ENCODE results near the gene ADARB2.

The ADARB2 gene

GRCh38 chr10:1141701-1142100, 595.6 kb downstream of the ADARB2 start:
- peaks cover 23% of the 10 kb centered on the region for H3K27me3 ChIP-seq (ENCODE audit: insufficient read depth, low read length)
- H3K79me2 ChIP-seq (ENCODE audit: control insufficient read depth, insufficient read depth, low read length, unreplicated experiment): no peaks in the 10 kb centered on the region
- H3K27ac ChIP-seq (ENCODE audit: low read depth, low read length): no peak overlapping the region
- H2AFZ ChIP-seq (ENCODE audit: low read length, unreplicated experiment): no peak overlapping the region
- no peaks in the 10 kb centered on the region for H3K36me3 ChIP-seq (ENCODE audit: insufficient read depth, low read length)
- H3K4me3 ChIP-seq (ENCODE audit: low read depth, low read length): no peak overlapping the region
- no peaks in the 10 kb centered on the region for H3K4me1 ChIP-seq (ENCODE audit: control insufficient read depth, insufficient read depth, low read length, unreplicated experiment)

DNA sequence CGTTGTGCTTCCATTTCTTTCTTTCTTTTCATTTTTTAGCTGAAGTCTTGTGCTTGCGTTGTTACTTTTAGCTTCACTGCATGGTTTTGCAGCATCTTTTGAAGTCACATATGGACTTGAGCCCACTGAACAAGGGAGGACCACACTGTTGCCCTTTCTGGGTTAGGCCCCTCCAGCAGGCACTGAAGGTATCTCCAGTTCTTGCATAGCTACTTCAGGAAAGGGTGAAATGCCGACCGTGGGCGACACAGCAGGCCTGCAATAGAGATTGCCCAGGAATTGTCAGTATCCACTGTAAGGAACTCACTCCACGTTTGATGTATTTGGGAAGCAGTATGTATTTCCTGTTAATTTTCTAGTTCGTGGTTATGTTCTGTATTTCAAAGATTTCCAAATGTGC, 596.1 kb downstream of the ADARB2 start:
- Histone ChIP-seq H3K4me1 (ENCODE audit: control insufficient read depth, insufficient read depth, low read length, unreplicated experiment) (no peaks in the 10 kb centered on the region), H2AFZ (ENCODE audit: low read length, unreplicated experiment) (no peak overlapping the region), H3K4me3 (ENCODE audit: low read depth, low read length) (no peak overlapping the region), H3K79me2 (ENCODE audit: control insufficient read depth, insufficient read depth, low read length, unreplicated experiment) (no peaks in the 10 kb centered on the region), H3K36me3 (ENCODE audit: insufficient read depth, low read length) (no peaks in the 10 kb centered on the region), H3K27me3 (ENCODE audit: insufficient read depth, low read length) (peaks cover 23% of the 10 kb centered on the region), H3K27ac (ENCODE audit: low read depth, low read length) (no peak overlapping the region)

DNA sequence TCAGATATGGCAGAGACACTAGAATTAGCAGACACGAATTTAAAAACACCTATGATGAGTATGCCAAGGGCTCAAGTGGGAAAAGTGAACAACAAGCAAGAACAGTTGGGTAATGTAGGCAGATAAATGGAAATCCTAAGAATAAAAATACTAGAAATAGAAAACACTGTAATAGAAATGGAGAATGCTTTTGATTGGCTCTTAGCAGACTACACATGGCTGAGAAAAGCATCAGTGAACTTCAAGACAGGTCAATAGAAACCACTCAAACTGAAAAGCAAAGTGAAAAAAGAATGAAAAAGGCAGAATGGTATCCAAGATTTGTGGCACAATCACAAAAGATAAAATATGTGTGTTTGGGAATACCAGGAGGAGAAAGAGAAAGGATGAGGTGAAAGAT, 598.8 kb downstream of the ADARB2 start:
- Histone ChIP-seq H3K4me1 (ENCODE audit: control insufficient read depth, insufficient read depth, low read length, unreplicated experiment) (no peaks in the 10 kb centered on the region), H3K79me2 (ENCODE audit: control insufficient read depth, insufficient read depth, low read length, unreplicated experiment) (no peaks in the 10 kb centered on the region), H3K4me3 (ENCODE audit: low read depth, low read length) (no peak overlapping the region), H3K27ac (ENCODE audit: low read depth, low read length) (no peak overlapping the region), H3K36me3 (ENCODE audit: insufficient read depth, low read length) (no peaks in the 10 kb centered on the region), H2AFZ (ENCODE audit: low read length, unreplicated experiment) (no peak overlapping the region), H3K27me3 (ENCODE audit: insufficient read depth, low read length) (peaks cover 23% of the 10 kb centered on the region)

GRCh38 chr10:1137499-1138163, 599.7 kb downstream of the ADARB2 start:
- Histone ChIP-seq H3K27me3 (ENCODE audit: insufficient read depth, low read length) (peaks cover 23% of the 10 kb centered on the region), H2AFZ (ENCODE audit: low read length, unreplicated experiment) (no peak overlapping the region), H3K79me2 (ENCODE audit: control insufficient read depth, insufficient read depth, low read length, unreplicated experiment) (no peaks in the 10 kb centered on the region), H3K4me1 (ENCODE audit: control insufficient read depth, insufficient read depth, low read length, unreplicated experiment) (no peaks in the 10 kb centered on the region), H3K4me3 (ENCODE audit: low read depth, low read length) (no peak overlapping the region), H3K36me3 (ENCODE audit: insufficient read depth, low read length) (no peaks in the 10 kb centered on the region), H3K27ac (ENCODE audit: low read depth, low read length) (no peak overlapping the region)

DNA sequence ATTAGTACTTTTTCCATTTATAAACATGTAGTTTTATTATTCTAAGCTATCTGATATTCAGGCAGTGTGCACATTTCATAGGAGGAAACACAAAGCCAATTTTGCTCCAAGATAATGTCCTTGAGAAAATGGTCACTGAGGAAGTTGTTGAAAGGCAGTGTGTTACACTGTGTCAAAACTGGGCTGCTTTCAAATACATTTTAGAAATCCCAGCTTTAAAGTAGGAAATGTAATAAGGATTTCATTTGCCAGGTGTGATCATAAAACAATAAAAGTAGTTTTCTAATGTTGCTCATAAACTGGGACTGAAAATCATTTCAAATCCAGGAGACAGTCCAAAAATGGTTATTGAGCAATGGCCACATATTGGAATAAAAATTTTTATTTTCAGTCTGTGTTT, 601.1 kb downstream of the ADARB2 start:
- Histone ChIP-seq H2AFZ (ENCODE audit: low read length, unreplicated experiment) (no peak overlapping the region), H3K36me3 (ENCODE audit: insufficient read depth, low read length) (no peaks in the 10 kb centered on the region), H3K79me2 (ENCODE audit: control insufficient read depth, insufficient read depth, low read length, unreplicated experiment) (no peaks in the 10 kb centered on the region), H3K27me3 (ENCODE audit: insufficient read depth, low read length) (peaks cover 20% of the 10 kb centered on the region), H3K4me1 (ENCODE audit: control insufficient read depth, insufficient read depth, low read length, unreplicated experiment) (no peaks in the 10 kb centered on the region), H3K27ac (ENCODE audit: low read depth, low read length) (no peak overlapping the region), H3K4me3 (ENCODE audit: low read depth, low read length) (no peak overlapping the region)

DNA sequence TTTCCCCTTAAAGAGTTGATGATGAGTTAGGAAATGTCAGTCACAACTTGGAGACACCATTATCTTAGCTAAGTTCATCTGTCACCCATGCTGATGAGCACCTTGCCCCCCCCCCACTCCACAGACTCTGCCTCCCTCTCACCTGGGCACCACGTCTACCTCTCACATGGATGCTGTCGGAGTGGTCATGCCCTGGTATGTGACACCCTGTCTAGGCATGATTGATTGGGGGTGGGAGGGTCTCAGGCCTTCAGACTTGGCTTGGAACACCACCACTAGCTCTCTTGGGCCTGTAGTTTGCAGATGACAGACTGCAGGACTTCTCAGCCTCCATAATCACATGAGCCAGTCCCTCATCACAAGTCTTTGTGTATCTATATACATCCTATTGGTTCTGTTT, 603.2 kb downstream of the ADARB2 start:
- Histone ChIP-seq H2AFZ (ENCODE audit: low read length, unreplicated experiment) (no peak overlapping the region), H3K27me3 (ENCODE audit: insufficient read depth, low read length) (no peaks in the 10 kb centered on the region; the same call in 1 of the 2 replicates), H3K79me2 (ENCODE audit: control insufficient read depth, insufficient read depth, low read length, unreplicated experiment) (no peaks in the 10 kb centered on the region), H3K36me3 (ENCODE audit: insufficient read depth, low read length) (peaks cover 14% of the 10 kb centered on the region), H3K4me3 (ENCODE audit: low read depth, low read length) (no peak overlapping the region), H3K4me1 (ENCODE audit: control insufficient read depth, insufficient read depth, low read length, unreplicated experiment) (no peaks in the 10 kb centered on the region), H3K27ac (ENCODE audit: low read depth, low read length) (no peak overlapping the region)

DNA sequence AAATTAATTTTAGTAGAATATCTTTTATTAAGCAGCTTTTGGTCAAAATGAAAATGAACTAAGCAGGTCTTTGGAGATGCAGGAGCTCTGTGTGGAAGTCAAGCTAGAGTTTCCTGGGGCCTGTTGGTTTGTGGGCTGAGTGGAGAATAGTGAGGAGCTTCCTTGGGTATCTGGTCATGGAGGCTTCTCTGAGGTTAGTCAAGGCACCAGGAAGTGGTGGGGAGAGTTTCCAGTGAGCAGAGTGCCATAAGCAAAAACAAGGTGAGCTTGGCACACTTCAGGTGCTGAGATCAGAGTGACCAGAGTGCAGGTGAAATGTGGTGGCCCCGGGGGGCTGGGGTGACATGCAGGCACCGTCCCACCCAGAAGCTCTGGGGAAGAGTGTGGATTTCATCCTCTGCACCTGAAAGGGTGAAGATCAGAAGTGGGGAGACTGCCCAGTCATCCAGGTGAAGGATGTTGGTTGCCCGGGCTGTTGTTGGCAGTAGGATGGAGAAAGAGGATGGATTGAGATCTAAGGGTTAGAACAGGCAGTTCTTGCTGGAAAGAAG, 603.8 kb downstream of the ADARB2 start:
- no peaks in the 10 kb centered on the region for H3K4me1 ChIP-seq (ENCODE audit: control insufficient read depth, insufficient read depth, low read length, unreplicated experiment)
- no peak overlapping the region for H3K27ac ChIP-seq (ENCODE audit: low read depth, low read length)
- peaks cover 19% of the 10 kb centered on the region for H3K36me3 ChIP-seq (ENCODE audit: insufficient read depth, low read length)
- H3K4me3 ChIP-seq (ENCODE audit: low read depth, low read length): no peak overlapping the region
- no peaks in the 10 kb centered on the region for H3K79me2 ChIP-seq (ENCODE audit: control insufficient read depth, insufficient read depth, low read length, unreplicated experiment)
- H2AFZ ChIP-seq (ENCODE audit: low read length, unreplicated experiment): no peak overlapping the region
- no peaks in the 10 kb centered on the region; the same call in 1 of the 2 replicates for H3K27me3 ChIP-seq (ENCODE audit: insufficient read depth, low read length)

DNA sequence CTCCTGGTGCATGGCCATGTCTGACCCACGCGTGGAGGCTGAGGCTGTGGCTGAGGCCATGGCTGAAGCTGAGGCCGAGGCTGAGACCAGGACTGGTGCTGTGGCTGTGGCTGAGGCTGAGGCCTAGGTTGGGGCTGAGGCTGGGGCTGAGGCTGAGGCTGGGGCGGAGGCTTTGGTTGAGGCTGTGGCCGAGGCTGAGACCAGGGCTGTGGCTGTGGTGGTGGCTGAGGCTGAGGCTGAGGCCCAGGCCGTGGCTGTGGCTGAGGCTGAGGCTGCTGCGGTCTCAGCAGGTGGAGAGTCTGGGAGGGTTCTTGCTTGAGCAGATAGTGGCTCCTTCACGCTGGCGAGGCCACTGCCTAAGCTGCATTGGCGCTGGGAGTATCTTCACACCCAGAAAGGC, 604.7 kb downstream of the ADARB2 start:
- Histone ChIP-seq H3K27ac (ENCODE audit: low read depth, low read length) (no peak overlapping the region), H3K79me2 (ENCODE audit: control insufficient read depth, insufficient read depth, low read length, unreplicated experiment) (no peaks in the 10 kb centered on the region), H3K4me3 (ENCODE audit: low read depth, low read length) (no peak overlapping the region), H3K4me1 (ENCODE audit: control insufficient read depth, insufficient read depth, low read length, unreplicated experiment) (no peaks in the 10 kb centered on the region), H3K36me3 (ENCODE audit: insufficient read depth, low read length) (peaks cover 22% of the 10 kb centered on the region), H3K27me3 (ENCODE audit: insufficient read depth, low read length) (no peaks in the 10 kb centered on the region; the same call in 1 of the 2 replicates), H2AFZ (ENCODE audit: low read length, unreplicated experiment) (no peak overlapping the region)

DNA sequence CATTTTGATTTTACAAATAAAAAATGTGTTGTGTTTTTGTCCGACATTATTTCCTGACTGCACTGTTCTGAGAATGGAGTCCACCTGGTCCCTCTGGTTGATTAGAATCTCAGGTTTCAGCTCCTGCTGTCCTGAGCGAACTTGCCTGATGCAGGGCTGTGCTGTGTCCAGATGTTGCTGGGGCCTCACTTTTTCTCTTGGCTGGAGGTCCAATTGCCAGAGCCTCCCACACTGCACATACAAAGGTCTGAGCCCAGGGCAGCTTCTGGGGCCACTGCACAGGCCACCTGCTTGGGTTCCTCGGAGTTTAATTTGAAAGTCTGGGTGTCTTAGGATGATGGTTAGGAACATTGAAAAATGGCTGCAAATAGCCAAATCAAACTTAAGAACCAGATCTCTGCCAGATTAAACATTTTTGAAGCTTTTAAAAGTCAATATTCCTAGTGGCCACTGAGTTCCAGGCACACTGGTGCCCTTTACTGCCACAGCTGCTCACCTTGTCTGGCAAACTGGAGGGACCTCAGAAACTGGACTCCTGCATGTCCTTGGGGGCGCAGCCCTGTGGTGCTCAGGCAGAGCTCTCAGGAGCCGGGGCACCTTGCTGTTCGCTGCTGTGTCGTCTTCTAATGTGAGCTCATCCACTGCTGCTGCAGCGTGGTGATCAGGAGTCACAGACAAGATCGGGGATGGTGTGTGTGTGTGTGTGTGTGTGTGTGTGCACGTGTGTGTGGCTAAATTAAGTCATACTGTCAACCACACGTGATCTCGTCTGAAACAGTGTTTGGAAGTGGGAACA, 606.1 kb downstream of the ADARB2 start:
- H3K27ac ChIP-seq (ENCODE audit: low read depth, low read length): no peak overlapping the region
- H3K4me3 ChIP-seq (ENCODE audit: low read depth, low read length): no peak overlapping the region
- H3K36me3 ChIP-seq (ENCODE audit: insufficient read depth, low read length): peaks cover 22% of the 10 kb centered on the region
- H3K27me3 ChIP-seq (ENCODE audit: insufficient read depth, low read length): no peaks in the 10 kb centered on the region
- H2AFZ ChIP-seq (ENCODE audit: low read length, unreplicated experiment): no peak overlapping the region
- H3K4me1 ChIP-seq (ENCODE audit: control insufficient read depth, insufficient read depth, low read length, unreplicated experiment): no peaks in the 10 kb centered on the region
- H3K79me2 ChIP-seq (ENCODE audit: control insufficient read depth, insufficient read depth, low read length, unreplicated experiment): no peaks in the 10 kb centered on the region

GRCh38 chr10:1130226-1130625, 607.1 kb downstream of the ADARB2 start:
- Histone ChIP-seq H3K27ac (ENCODE audit: low read depth, low read length) (no peak overlapping the region), H2AFZ (ENCODE audit: low read length, unreplicated experiment) (no peak overlapping the region), H3K79me2 (ENCODE audit: control insufficient read depth, insufficient read depth, low read length, unreplicated experiment) (no peaks in the 10 kb centered on the region), H3K36me3 (ENCODE audit: insufficient read depth, low read length) (peaks cover 22% of the 10 kb centered on the region), H3K4me1 (ENCODE audit: control insufficient read depth, insufficient read depth, low read length, unreplicated experiment) (no peaks in the 10 kb centered on the region), H3K27me3 (ENCODE audit: insufficient read depth, low read length) (no peaks in the 10 kb centered on the region), H3K4me3 (ENCODE audit: low read depth, low read length) (no peak overlapping the region)

DNA sequence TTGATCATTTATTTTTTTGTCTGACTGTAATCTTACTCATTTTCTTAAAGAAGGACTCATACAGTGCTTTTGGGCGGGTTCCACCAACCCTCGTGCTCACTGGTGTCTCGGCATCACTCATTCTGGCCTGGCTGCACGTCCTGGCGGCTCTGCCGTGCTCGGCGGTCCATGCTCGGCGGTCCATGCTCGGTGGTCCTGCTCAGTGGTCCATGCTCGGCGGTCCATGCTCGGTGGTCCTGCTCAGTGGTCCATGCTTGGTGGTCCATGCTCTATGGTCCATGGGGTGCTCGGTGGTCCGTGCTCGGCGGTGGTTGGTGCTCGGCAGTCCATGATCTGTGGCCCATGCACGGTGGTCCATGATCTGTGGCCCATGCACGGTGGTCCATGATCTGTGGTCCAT, 608.7 kb downstream of the ADARB2 start:
- no peak overlapping the region for H3K4me3 ChIP-seq (ENCODE audit: low read depth, low read length)
- no peaks in the 10 kb centered on the region for H3K4me1 ChIP-seq (ENCODE audit: control insufficient read depth, insufficient read depth, low read length, unreplicated experiment)
- H3K36me3 ChIP-seq (ENCODE audit: insufficient read depth, low read length): peaks cover 30% of the 10 kb centered on the region
- no peak overlapping the region for H2AFZ ChIP-seq (ENCODE audit: low read length, unreplicated experiment)
- no peak overlapping the region for H3K27ac ChIP-seq (ENCODE audit: low read depth, low read length)
- no peaks in the 10 kb centered on the region for H3K27me3 ChIP-seq (ENCODE audit: insufficient read depth, low read length)
- no peaks in the 10 kb centered on the region for H3K79me2 ChIP-seq (ENCODE audit: control insufficient read depth, insufficient read depth, low read length, unreplicated experiment)
